Measurements from ENCODE around the gene SEMA5B. TPM values are rescaled to one million over a fixed set of nuclear protein-coding genes. Genes with fewer than 3 reads are reported as not detected.
A peak's percentile ranks its signal among the peaks of the same experiment; 100 is the strongest.

The SEMA5B gene
- total and polyA plus RNA-seq, 3 donors from 2014 or later: 0.68 to 2.0 (median 1.3) TPM

GRCh38 chr3:122984007-122984406 is 43.6 kb downstream of the SEMA5B start:
- peak overlapping the region in 1 of 2 donors; percentile 4 for H3K4me3 ChIP-seq
- 64 to 68% methylated on average over 11 of the region's 11 CpGs for WGBS, 2 donors
- no peak for DNase-seq
- TF ChIP-seq POLR2A (IDR thresholded peaks at IDR 0.05): no peak
- no peak for TF ChIP-seq CTCF (IDR thresholded peaks at IDR 0.05)
- H3K4me1 ChIP-seq: no peaks in the 10 kb centered on the region
- H3K9me3 ChIP-seq: no peaks in the 10 kb centered on the region
- no peaks in the 10 kb centered on the region for H3K36me3 ChIP-seq (ENCODE audit: low read depth, missing control alignments)
- intact Hi-C loops (cut with DNase I; ENCODE audit: low total_unique reads): no loop called here
- no peaks in the 10 kb centered on the region for H3K27me3 ChIP-seq
- no peak overlapping the region for H3K27ac ChIP-seq

- Histone ChIP-seq H3K9me3 (no peaks in the 10 kb centered on the region), H3K4me3 (no peak overlapping the region), H3K4me1 (no peaks in the 10 kb centered on the region), H3K27ac (no peak overlapping the region), H3K36me3 (ENCODE audit: low read depth, missing control alignments) (no peaks in the 10 kb centered on the region), H3K27me3 (no peaks in the 10 kb centered on the region)
- WGBS, 2 donors: 46 to 53% methylated on average over 15 of the region's 15 CpGs
- intact Hi-C loops (cut with DNase I; ENCODE audit: low total_unique reads): no loop called here
- no peak for DNase-seq
- TF ChIP-seq CTCF (IDR thresholded peaks at IDR 0.05) (no peak), POLR2A (IDR thresholded peaks at IDR 0.05) (no peak)
These were observed 45.1 kb downstream of the SEMA5B start for GRCh38 chr3:122982216-122983185.

- H3K9me3 ChIP-seq: no peaks in the 10 kb centered on the region
- H3K27ac ChIP-seq: no peak overlapping the region
- H3K36me3 ChIP-seq (ENCODE audit: low read depth, missing control alignments): no peaks in the 10 kb centered on the region
- WGBS, 2 donors: 87 to 90% methylated on average over 8 of the region's 8 CpGs
- TF ChIP-seq POLR2A (IDR thresholded peaks at IDR 0.05) (no peak), CTCF (IDR thresholded peaks at IDR 0.05) (no peak)
- intact Hi-C loops (cut with DNase I; ENCODE audit: low total_unique reads): no loop called here
- no peaks in the 10 kb centered on the region for H3K27me3 ChIP-seq
- DNase-seq: no peak
- H3K4me1 ChIP-seq: no peaks in the 10 kb centered on the region
- H3K4me3 ChIP-seq: no peak overlapping the region
These were observed 48.4 kb downstream of the SEMA5B start for GRCh38 chr3:122979211-122979610.

GRCh38 chr3:122978569-122978968 is 49.0 kb downstream of the SEMA5B start:
- DNase-seq: no peak
- no peak overlapping the region for H3K4me3 ChIP-seq
- H3K27ac ChIP-seq: no peak overlapping the region
- no peaks in the 10 kb centered on the region for H3K4me1 ChIP-seq
- intact Hi-C loops (cut with DNase I; ENCODE audit: low total_unique reads): no loop called here
- H3K36me3 ChIP-seq (ENCODE audit: low read depth, missing control alignments): no peaks in the 10 kb centered on the region
- no peaks in the 10 kb centered on the region for H3K9me3 ChIP-seq
- no peak for TF ChIP-seq POLR2A (IDR thresholded peaks at IDR 0.05)
- TF ChIP-seq CTCF (IDR thresholded peaks at IDR 0.05): no peak
- 86 to 89% methylated on average over 6 of the region's 6 CpGs for WGBS, 2 donors
- no peaks in the 10 kb centered on the region for H3K27me3 ChIP-seq
